HCT116 (cell line): ENCODE measurements around the gene S1PR1. TPM values are rescaled to one million over a fixed set of nuclear protein-coding genes. Genes with fewer than 3 reads are reported as not detected.

Experiments used
- ATAC-seq: fragments of 200-7000 bp; cut with Tn5 transposase; 2 replicates; pipeline ENCODE4 v1.9.1; 2020; ENCODE audit warnings: mild to moderate bottlenecking, moderate library complexity
- BruUV-seq: library from RNA; stranded (reverse); fragments of 400-500 nt; replicated peaks from 2 replicates; lab custom pipeline; 2021; lab: Mats Ljungman, UMichigan
- CTCF ChIA-PET: fragments of 300-600 bp; sonication (Branson Sonifier 250); formaldehyde crosslinking; loops from one replicate; lab custom pipeline; 2021; ENCODE audit warnings: antibody characterized with exemption; lab: Charles Lee
- POLR2A ChIA-PET: fragments of 300-600, 350-600 bp; sonication (Branson Sonifier 250); formaldehyde crosslinking; loops from one replicate; lab custom pipeline; 2021; ENCODE audit warnings: antibody characterized with exemption; lab: Charles Lee
- RAD21 ChIA-PET, 2 experiments: fragments of 300-600 bp; sonication (Branson Sonifier 250); formaldehyde crosslinking; loops; one replicate each; lab custom pipeline; 2023; ENCODE audit warnings: low total read pairs in 2 of 2; ENCODE audit not compliant: uncharacterized antibody in 2 of 2, unreplicated experiment in 2 of 2, low non-redundant PET in 1 of 2; lab: Charles Lee
- DNase-seq: peaks from one replicate; pipeline ENCODE4 v3.0.0-alpha.2; 2010; ENCODE audit warnings: low read depth, low spot score
- H2AFZ ChIP-seq: fragments of 200-600 bp; shearing (Covaris generic), sonication (generic); 2 replicates; pipeline ENCODE4 v1.6.1; 2017; ENCODE audit warnings: low read depth, mixed run types, mixed read lengths, antibody characterized with exemption, low read length; ENCODE audit not compliant: poor library complexity, severe bottlenecking
- H3K27ac ChIP-seq: 2 replicates; pipeline ENCODE4 v1.5.1; 2012; ENCODE audit warnings: low read depth, low read length
- H3K27me3 ChIP-seq: fragments of 200-600 bp; sonication (generic); 2 replicates; pipeline ENCODE4 v1.6.1; 2016; ENCODE audit warnings: mixed run types, low read length, mixed read lengths; ENCODE audit not compliant: insufficient read depth
- H3K36me3 ChIP-seq, 2 experiments: fragments of 200-500 bp in 1 of 2; fragments of 200-600 bp in 1 of 2; sonication (Bioruptor generic) in 1 of 2; sonication (generic) in 1 of 2; 2 replicates each; pipeline versions ENCODE4 v1.5.1 to v1.6.1; 2014 to 2016; ENCODE audit warnings: low read length in 2 of 2, inconsistent platforms in 1 of 2, mixed read lengths in 1 of 2, mixed run types in 1 of 2; ENCODE audit not compliant: insufficient read depth in 2 of 2, control insufficient read depth in 1 of 2
- H3K4me1 ChIP-seq, 2 experiments: fragments of 200-600 bp in 1 of 2; sonication (generic) in 1 of 2; 2 replicates each; pipeline versions ENCODE4 v1.5.1 to v1.6.1; 2012 to 2017; ENCODE audit warnings: low read length in 2 of 2, inconsistent platforms in 1 of 2, mild to moderate bottlenecking in 1 of 2, mixed read lengths in 1 of 2, mixed run types in 1 of 2, moderate library complexity in 1 of 2; ENCODE audit not compliant: insufficient read depth in 2 of 2, control insufficient read depth in 1 of 2
- H3K4me2 ChIP-seq: fragments of 200-600 bp; sonication (generic); 2 replicates; pipeline ENCODE4 v1.6.1; 2017; ENCODE audit warnings: mixed run types, low read length, mixed read lengths
- H3K4me3 ChIP-seq, 2 experiments: fragments of 200-600 bp in 1 of 2; sonication (generic) in 1 of 2; replicated peaks in 1 of 2; 2 replicates each; pipeline ENCODE4 v1.5.1; 2011 to 2016; ENCODE audit warnings: low read length in 2 of 2, control low read depth in 1 of 2, low read depth in 1 of 2, mild to moderate bottlenecking in 1 of 2, mixed read lengths in 1 of 2, mixed run types in 1 of 2
- H3K79me2 ChIP-seq: fragments of 200-600 bp; sonication (generic); 2 replicates; pipeline ENCODE4 v1.6.1; 2017; ENCODE audit warnings: mild to moderate bottlenecking, mixed run types, low read length, moderate library complexity, mixed read lengths; ENCODE audit not compliant: insufficient read depth
- H3K9ac ChIP-seq: fragments of 200-600 bp; sonication (generic); 2 replicates; pipeline ENCODE4 v1.6.1; 2016; ENCODE audit warnings: low read length, mixed read lengths
- H3K9me2 ChIP-seq: fragments of 200-600 bp; sonication (generic), shearing (Covaris generic); 2 replicates; pipeline ENCODE4 v1.6.1; 2017; ENCODE audit warnings: mixed run types, mild to moderate bottlenecking, moderate library complexity; ENCODE audit not compliant: insufficient read depth
- H3K9me3 ChIP-seq, 2 experiments: fragments of 200-500 bp in 1 of 2; fragments of 200-600 bp in 1 of 2; sonication (Bioruptor generic) in 1 of 2; sonication (generic) in 1 of 2; 2 replicates each; pipeline ENCODE4 v1.6.1; 2014 to 2017; ENCODE audit warnings: low read length in 2 of 2, mixed read lengths in 2 of 2, inconsistent platforms in 1 of 2, low read depth in 1 of 2, mild to moderate bottlenecking in 1 of 2, mixed run types in 1 of 2, moderate library complexity in 1 of 2; ENCODE audit not compliant: control insufficient read depth in 1 of 2, insufficient read depth in 1 of 2
- H4K20me1 ChIP-seq: fragments of 200-600 bp; sonication (generic), shearing (Covaris generic); 2 replicates; pipeline ENCODE4 v1.6.1; 2017; ENCODE audit warnings: mixed run types, mild to moderate bottlenecking, moderate library complexity; ENCODE audit not compliant: insufficient read depth
- CBX3 ChIP-seq: IDR thresholded peaks from 2 replicates; pipeline ENCODE4 v1.6.1; 2012; ENCODE audit warnings: low read depth
- CEBPB ChIP-seq: IDR thresholded peaks from 2 replicates; pipeline ENCODE4 v1.6.1; 2012; ENCODE audit warnings: low read depth
- EZH2 ChIP-seq: fragments of 200-600 bp; sonication (generic); IDR thresholded peaks from 2 replicates; pipeline ENCODE4 v1.6.1; 2017; ENCODE audit warnings: antibody characterized with exemption, mixed run types
- FOSL1 ChIP-seq: IDR thresholded peaks from 2 replicates; pipeline ENCODE4 v1.6.1; 2012; ENCODE audit warnings: low read depth
- RAD21 ChIP-seq: IDR thresholded peaks from 2 replicates; pipeline ENCODE4 v1.6.1; 2012; ENCODE audit warnings: low read depth, mild to moderate bottlenecking
- TCF7L2 ChIP-seq: IDR thresholded peaks from 2 replicates; pipeline ENCODE4 v1.7.0; 2011; ENCODE audit warnings: borderline replicate concordance, inconsistent platforms; ENCODE audit not compliant: insufficient read depth, insufficient read length; ENCODE audit errors: extremely low read depth
- YY1 ChIP-seq: IDR thresholded peaks from 2 replicates; pipeline ENCODE4 v1.6.1; 2011; ENCODE audit warnings: low read length, low read depth, moderate library complexity, mild to moderate bottlenecking; ENCODE audit not compliant: insufficient replicate concordance; ENCODE audit errors: extremely low read depth
- intact Hi-C: fragments of 100-400 bp; cut with micrococcal nuclease; formaldehyde crosslinking; loops from 2 replicates; pipeline ENCODE4 v1.10.0; 2022
- total RNA-seq: library from RNA; stranded (reverse); gene quantifications from one replicate; pipeline ENCODE4 v1.2.1, GENCODE V29; 2021; ENCODE audit not compliant: unreplicated experiment
- TF ChIP-seq, protein P1 (sequence below): IDR thresholded peaks from 2 replicates; pipeline ENCODE4 v1.6.1; 2011; ENCODE audit warnings: mild to moderate bottlenecking, low read length, moderate library complexity; ENCODE audit not compliant: insufficient replicate concordance; ENCODE audit errors: extremely low read depth
- TF ChIP-seq, protein P2 (sequence below): IDR thresholded peaks from 2 replicates; pipeline ENCODE4 v1.6.1; 2012; ENCODE audit warnings: low read depth

S1PR1 gene
- total RNA-seq, 1 experiment from 2014 or later, result 0.61 TPM

DNA sequence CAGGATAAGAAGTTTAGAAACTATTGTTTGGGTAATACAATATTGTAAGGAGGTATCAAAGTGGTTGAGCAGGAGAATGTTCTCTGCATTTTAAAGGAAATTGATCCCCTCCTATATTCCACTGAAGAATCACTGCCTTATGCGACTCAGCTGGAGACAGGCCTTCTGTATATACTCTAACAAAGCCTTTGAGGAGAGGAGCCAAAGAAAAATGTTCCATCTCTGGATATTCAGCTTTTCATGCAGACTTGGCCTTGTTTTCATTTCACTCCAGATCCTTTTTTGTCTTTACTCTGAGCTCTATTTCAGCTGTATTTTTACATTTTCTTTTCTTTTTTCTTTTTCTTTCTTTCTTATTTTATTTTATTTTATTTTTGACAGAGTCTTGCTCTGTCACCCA lies 42.1 kb upstream of the S1PR1 start:
- intact Hi-C loops, result no loop called here
- no peaks in the 10 kb centered on the region for H3K9me2 ChIP-seq
- H3K79me2 ChIP-seq, result no peaks in the 10 kb centered on the region
- H3K9ac ChIP-seq, result no peak overlapping the region
- no TSS peak for BruUV-seq
- no peak for TF ChIP-seq RAD21
- TF ChIP-seq, protein P1, sequence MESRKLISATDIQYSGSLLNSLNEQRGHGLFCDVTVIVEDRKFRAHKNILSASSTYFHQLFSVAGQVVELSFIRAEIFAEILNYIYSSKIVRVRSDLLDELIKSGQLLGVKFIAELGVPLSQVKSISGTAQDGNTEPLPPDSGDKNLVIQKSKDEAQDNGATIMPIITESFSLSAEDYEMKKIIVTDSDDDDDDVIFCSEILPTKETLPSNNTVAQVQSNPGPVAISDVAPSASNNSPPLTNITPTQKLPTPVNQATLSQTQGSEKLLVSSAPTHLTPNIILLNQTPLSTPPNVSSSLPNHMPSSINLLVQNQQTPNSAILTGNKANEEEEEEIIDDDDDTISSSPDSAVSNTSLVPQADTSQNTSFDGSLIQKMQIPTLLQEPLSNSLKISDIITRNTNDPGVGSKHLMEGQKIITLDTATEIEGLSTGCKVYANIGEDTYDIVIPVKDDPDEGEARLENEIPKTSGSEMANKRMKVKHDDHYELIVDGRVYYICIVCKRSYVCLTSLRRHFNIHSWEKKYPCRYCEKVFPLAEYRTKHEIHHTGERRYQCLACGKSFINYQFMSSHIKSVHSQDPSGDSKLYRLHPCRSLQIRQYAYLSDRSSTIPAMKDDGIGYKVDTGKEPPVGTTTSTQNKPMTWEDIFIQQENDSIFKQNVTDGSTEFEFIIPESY, result no peak
- TF ChIP-seq YY1, result no peak
- no peak for TF ChIP-seq CEBPB
- TF ChIP-seq, protein P2, sequence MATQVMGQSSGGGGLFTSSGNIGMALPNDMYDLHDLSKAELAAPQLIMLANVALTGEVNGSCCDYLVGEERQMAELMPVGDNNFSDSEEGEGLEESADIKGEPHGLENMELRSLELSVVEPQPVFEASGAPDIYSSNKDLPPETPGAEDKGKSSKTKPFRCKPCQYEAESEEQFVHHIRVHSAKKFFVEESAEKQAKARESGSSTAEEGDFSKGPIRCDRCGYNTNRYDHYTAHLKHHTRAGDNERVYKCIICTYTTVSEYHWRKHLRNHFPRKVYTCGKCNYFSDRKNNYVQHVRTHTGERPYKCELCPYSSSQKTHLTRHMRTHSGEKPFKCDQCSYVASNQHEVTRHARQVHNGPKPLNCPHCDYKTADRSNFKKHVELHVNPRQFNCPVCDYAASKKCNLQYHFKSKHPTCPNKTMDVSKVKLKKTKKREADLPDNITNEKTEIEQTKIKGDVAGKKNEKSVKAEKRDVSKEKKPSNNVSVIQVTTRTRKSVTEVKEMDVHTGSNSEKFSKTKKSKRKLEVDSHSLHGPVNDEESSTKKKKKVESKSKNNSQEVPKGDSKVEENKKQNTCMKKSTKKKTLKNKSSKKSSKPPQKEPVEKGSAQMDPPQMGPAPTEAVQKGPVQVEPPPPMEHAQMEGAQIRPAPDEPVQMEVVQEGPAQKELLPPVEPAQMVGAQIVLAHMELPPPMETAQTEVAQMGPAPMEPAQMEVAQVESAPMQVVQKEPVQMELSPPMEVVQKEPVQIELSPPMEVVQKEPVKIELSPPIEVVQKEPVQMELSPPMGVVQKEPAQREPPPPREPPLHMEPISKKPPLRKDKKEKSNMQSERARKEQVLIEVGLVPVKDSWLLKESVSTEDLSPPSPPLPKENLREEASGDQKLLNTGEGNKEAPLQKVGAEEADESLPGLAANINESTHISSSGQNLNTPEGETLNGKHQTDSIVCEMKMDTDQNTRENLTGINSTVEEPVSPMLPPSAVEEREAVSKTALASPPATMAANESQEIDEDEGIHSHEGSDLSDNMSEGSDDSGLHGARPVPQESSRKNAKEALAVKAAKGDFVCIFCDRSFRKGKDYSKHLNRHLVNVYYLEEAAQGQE, result no peak
- no peak for TF ChIP-seq FOSL1
- no peak for TF ChIP-seq TCF7L2
- TF ChIP-seq EZH2, result no peak
- TF ChIP-seq CBX3, result no peak
- no peaks in the 10 kb centered on the region for H3K27me3 ChIP-seq
- H3K4me3 ChIP-seq, result no peak overlapping the region
- ChIA-PET RAD21 (no interaction called here), POLR2A (interaction anchor here (1.1 kb wide), 1 partner anchor 10 kb away, joined by 3 read pairs; no protein-coding TSS in a partner anchor), CTCF (no interaction called here)
- no peak overlapping the region for H3K27ac ChIP-seq
- no peaks in the 10 kb centered on the region for H3K9me3 ChIP-seq
- no peak for DNase-seq
- no peak overlapping the region for H2AFZ ChIP-seq
- no peak overlapping the region for H3K4me2 ChIP-seq
- no peaks in the 10 kb centered on the region for H4K20me1 ChIP-seq
- H3K36me3 ChIP-seq, result no peaks in the 10 kb centered on the region
- no peaks in the 10 kb centered on the region for H3K4me1 ChIP-seq
- ATAC-seq, result no peak
